Stimulated activated CD8-positive, alpha-beta memory T cell treated with anti-CD3 and anti-CD28 coated beads, Interleukin-15, amount 100 ng/mL, for 24 hours (primary cell): ENCODE measurements around the gene SMOC2.
"Not testable (repeated sequence)": the region's sequence is repeated elsewhere in the genome, so short reads cannot be mapped to it uniquely, and the experiment has no call there.

Experiments
- DNase-seq: peaks from one replicate; pipeline ENCODE4 v3.0.0-alpha.2; 2020; ENCODE audit warnings: low read depth

Gene SMOC2

DNA sequence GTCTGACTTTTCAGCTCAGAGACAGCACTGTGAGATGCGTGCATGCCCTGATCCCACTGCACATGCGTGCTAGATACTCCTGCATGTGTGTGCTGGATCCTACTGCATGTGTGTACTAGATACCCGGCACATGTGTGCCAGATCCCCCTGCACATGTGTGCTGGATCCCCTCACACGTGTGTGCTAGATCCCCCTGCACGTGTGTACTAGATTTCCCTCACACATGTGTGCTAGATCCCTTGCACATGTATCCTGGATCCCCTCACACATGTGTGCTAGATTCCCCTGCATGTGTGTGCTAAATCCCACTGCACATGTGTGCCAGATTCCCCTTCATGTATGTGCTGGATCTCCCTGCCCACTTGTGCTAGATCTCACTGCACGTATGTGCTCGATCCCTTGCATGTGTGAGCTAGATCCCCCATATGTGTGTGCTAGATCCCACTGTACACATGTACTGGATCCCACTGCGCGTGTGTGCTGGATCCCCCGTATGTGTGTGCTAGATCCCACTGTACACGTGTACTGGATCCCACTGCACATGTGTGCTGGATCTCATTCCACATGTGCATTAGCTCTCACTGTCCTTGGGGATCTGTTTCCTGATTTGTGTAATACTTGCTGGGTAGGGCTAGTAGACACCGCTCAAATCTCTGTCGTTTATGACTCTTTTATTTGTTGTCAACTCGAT is 214.6 kb downstream of the SMOC2 start:
- DNase-seq = no peak

DNA sequence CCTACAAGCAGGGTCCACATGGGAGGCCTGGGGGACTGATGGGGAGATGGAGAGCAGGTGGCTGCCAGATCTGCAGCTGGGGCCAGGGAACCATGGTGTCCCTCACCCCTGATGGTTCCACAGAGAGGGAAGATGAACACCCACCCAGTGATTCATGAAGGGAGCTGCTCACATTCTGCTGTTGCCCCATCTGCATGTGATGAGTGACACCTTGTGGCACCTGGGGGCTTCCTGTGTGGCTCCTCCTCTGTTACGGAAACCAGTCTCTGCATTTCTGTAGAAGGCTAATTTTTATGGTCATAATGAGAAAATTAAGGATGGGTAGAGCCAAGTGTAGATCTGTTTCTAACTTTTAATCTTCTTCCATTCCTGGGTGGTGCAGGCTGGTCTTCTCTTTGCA is 217.1 kb downstream of the SMOC2 start:
- no peak for DNase-seq

- DNase-seq = no peak
Observed at GRCh38 chr6:168660400-168660945, 219.5 kb downstream of the SMOC2 start.

DNA sequence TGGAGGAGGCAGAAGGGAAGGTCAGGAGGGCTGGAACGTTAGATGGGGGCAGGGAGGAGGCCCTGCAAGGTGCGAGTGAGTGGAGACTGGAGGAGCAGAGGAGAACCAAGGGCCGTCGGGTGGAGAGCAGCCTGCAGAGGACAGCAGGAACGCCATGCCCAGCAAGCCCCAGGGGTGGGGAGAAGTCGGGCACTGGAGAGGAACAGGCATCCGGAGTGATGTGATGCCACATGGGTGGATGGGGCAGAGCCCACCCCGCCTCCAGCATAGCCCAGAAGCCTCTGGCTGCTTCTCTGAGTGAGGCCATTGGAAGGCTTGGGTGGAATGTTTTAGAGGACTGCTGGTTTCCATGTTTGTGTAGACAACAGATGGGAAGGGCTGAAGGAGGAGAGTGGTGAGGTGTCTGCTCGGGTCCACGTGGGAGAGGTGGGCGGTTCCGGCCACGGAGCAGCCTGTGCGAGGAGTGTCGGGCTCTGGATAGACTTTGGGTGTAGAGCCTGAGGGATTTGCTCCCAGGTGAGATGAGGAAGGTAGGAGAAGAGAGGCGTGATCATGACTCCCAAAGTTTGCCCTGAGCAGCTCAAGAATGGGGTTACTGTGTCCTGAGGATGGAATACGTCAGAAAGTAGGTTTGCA is 221.4 kb downstream of the SMOC2 start:
- DNase-seq = no peak

GRCh38 chr6:168663041-168663440 is 222.1 kb downstream of the SMOC2 start:
- no peak for DNase-seq

- no peak for DNase-seq
Observed at GRCh38 chr6:168664956-168665355, 224.0 kb downstream of the SMOC2 start.

- no peak for DNase-seq
Observed at GRCh38 chr6:168666170-168666569, 225.2 kb downstream of the SMOC2 start.

DNA sequence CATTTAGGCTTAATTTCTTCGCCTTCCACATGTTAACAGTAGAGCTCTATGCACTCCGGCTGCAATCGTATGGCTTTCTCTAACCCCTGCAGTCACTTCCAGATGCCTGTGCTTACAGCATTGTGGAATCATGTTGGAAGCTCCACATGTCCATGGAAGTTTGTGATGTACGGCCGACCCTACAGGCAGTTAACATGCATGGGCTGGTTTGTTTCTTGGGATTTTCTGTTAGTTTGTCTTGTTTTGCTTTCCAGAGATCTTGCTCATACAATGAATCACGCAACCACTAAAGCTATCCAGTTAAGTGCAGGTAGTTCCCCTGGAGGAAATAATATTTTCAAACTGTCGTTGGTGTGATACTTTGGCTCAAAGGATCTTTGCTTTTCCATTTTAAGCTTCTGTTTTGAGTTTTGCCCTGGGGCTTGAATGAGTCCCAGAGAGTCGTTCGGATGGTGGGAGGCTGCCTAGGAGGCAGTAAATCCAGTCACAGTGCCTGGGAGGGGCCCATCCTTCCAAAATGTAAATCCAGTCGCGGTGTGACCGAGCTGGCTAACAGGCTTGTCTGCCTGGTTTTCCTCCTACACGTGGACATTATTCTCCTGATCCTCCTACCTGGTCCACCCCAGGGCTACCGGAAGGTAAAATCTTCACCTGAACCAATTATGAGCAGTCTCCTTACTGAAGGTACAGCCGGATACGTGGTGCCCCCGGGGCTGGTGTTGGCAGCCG is 225.9 kb downstream of the SMOC2 start:
- no peak for DNase-seq

GRCh38 chr6:168667428-168667805 is 226.4 kb downstream of the SMOC2 start:
- no peak for DNase-seq

DNA sequence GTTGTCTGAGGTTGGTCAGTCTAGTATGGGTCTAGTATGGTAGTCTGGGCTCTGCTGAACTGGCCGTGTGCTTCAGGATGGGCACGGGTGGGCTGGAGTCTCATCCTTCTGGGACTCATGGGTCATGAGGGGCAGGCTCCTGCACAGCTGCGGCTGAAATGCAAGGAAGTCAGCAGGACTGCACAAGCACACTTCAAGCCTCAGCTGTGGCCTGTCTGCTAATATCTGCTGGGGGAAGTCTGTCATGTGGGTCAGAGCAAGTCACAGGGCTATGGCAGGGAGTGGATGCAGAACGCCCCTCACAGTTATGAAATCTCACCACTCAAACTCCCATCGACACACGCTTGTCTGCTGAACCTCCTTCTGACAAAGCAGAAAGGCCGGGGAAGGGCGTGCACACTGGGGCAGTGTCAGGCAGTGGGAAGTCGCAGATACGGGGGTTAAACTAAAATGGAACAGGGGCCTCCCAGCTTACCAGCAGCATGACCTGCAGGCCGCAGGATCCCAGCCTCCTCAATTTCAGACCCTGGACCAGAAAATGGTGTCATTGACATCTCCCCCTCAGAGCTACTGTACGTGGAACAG is 229.5 kb downstream of the SMOC2 start:
- no peak for DNase-seq

DNA sequence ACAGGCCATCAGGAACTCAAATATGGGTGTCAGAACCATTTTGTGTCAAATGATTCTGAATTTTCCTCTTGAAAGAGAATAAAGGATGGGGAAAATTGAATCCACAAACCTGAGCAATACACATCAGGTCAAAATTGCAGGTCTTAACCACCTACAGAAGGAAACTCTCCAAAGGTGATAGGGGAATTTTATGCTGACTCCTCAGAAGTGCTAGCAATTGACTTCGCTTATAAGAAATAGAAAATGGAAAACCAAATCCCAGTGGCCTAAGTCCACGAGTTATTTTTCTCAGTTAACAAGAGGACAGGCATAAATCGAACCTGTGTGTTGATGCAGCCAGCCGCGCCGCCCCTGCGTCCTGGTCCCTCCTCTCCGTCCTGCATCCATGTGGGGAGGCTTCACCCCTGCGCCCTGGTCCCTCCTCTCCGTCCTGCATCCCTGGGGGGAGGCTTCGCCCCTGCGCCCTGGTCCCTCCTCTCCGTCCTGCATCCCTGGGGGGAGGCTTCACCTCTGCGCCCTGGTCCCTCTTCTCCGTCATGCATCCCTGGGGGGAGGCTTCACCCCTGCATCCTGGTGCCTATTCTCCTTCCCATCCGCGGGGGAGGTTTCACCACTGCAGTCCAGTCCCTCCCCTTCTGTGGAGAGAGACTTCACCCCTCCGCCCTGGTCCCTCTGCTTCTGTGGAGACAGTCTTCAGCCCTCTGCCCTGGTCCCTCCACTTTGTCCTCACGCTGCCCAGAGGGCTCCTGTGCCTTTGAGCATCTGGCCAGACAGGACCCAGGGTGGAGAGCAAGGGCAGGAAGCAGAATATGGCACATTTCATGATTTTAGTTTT is 230.3 kb downstream of the SMOC2 start:
- DNase-seq = no peak

GRCh38 chr6:168671863-168672546 is 231.0 kb downstream of the SMOC2 start:
- DNase-seq = no peak

DNA sequence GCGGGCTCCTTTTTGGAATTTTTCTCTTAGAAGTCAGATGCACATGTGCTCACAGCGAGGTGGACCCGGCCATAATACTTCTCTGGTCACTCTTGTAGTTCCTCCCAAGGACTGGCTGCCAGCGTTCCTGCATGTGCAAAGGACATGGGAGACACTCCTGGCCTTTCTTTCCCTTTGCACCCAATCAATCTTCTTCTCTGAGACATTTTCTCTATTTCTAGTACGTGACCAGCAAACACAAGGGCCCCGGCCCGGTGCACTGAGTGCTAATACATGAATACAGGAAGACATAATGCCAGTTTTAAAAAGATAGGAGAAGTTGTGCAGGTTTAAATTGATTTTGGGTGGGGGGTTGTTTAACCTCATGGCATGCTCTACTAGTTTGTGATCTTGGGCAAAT is 233.6 kb downstream of the SMOC2 start:
- no peak for DNase-seq

GRCh38 chr6:168675375-168675774 is 234.4 kb downstream of the SMOC2 start:
- no peak for DNase-seq

DNA sequence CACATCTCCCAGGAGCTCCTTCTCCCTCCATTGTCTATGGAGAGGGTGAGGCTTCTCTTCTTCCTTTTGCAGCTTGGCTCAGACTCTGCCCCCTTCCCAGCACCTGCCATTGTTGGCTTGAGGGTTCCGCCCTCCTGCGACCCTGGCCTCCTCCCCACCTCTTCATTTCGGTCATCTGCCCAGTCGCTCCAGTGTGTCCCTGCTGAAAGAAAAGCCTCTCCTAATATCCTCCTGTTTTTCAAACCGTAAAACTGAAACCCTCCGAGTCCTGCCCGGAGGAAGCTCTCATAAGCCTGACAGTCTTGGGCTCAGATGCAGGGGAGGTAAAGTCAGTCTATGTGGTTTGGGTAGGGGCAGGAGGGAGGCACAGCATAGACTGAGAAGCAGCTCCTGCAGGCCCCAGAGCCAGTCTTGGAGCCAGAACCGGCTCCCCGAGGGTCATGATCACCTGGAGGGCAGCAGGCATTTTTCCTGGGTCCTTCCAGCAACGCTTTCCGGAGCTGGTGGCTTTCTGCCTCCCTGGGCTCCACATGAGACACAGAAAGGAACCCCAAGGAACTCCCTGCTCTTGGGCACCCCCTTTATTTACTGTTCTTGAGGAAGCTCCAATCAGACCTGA is 235.1 kb downstream of the SMOC2 start:
- no peak for DNase-seq

GRCh38 chr6:168676552-168677322 is 235.8 kb downstream of the SMOC2 start:
- DNase-seq = no peak

DNA sequence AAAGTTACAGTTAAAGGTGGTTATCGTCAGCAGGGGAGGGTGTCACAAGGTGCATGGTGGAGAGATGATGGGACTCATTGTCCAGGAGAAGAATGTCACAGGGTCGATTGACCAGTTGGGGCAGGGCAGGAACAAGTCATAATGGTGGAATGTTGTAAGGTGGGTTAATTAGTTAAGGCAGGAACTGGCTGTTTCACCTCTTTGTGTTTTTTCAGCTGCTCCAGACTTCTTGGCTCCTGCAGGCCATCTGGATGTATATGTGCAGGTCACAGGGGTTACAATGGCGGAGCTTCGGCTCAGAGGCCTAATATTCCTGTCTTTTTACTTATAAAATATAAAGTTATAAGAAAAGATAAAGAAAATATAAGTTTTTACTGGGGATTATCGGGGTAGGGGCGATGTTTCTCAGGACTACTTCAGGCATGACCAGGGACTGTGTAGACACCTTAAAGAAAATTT is 236.4 kb downstream of the SMOC2 start:
- DNase-seq = not testable (repeated sequence)

GRCh38 chr6:168678077-168678476 is 237.1 kb downstream of the SMOC2 start:
- DNase-seq = no peak

GRCh38 chr6:168678588-168678987 is 237.6 kb downstream of the SMOC2 start:
- no peak for DNase-seq

- no peak for DNase-seq
Observed at GRCh38 chr6:168681748-168682147, 240.8 kb downstream of the SMOC2 start.
